NK-92 (cell line): ENCODE data around the gene EIF5B.
"Not testable (repeated sequence)": the region's sequence is repeated elsewhere in the genome, so short reads cannot be mapped to it uniquely, and the experiment has no call there.

Source experiments
- DNase-seq: peaks from one replicate; lab custom pipeline; 2025; ENCODE audit not compliant: unreplicated experiment; lab: John Stamatoyannopoulos, UW

EIF5B gene

DNA sequence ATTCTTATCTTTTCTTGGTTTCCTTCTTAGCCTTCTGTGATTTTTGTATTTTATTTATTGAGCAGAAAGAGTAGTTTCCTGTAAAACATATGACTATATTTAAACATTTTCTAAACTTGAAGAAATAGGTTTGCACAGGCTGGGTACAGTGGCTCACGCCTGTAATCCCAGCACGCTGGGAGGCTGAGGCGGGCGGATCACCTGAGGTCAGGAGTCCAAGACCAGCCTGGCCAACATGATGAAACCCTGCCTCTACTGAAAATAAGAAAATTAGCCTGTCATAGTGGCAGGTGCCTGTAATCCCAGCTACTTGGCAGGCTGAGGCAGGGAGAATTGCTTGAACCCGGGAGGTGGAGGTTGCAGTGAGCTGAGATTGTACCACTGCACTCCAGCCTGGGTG lies 31.7 kb downstream of the EIF5B start:
- not testable (repeated sequence) for DNase-seq

GRCh38 chr2:99373144-99373543 lies 36.0 kb downstream of the EIF5B start:
- no peak for DNase-seq

DNA sequence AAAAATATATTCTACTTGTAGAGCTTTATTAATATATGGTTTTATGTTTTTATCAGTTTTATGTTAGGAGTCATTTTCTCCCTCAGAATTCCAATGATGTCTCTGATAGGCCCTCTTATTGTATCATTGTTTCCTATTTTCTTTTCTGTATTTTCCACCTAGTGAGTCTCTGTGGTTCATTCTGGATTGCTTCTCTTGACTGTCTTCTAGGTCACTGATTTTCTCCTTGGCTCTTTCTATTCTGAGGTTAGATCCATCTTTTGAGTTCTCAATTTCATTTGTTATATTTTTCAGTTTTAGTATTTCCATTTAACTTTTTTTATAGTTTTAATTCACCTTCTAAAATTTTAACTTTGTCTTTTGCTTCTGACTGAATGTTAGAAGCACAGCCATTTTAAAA lies 37.6 kb downstream of the EIF5B start:
- DNase-seq: no peak

DNA sequence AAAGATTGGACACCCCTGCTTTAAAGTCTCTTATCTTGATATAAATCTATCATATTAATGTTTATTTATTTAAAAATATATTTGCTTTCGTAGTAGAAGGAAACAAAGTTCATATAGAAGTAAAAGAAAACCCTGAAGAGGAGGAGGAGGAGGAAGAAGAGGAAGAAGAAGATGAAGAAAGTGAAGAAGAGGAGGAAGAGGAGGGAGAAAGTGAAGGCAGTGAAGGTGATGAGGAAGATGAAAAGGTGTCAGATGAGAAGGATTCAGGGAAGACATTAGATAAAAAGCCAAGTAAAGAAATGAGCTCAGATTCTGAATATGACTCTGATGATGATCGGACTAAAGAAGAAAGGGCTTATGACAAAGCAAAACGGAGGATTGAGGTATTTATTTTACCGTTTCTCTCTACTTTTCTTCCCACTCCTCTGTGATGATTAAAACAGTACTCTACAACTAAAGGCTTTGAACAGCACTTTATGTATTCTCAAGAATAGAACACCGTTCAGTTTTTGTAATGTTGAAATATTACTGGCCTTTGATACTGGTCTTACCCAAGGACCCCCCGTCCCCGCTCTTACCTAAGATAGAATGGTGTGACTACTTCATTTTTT lies 39.2 kb downstream of the EIF5B start:
- DNase-seq: no peak

GRCh38 chr2:99377879-99378278 lies 40.7 kb downstream of the EIF5B start:
- DNase-seq: no peak

DNA sequence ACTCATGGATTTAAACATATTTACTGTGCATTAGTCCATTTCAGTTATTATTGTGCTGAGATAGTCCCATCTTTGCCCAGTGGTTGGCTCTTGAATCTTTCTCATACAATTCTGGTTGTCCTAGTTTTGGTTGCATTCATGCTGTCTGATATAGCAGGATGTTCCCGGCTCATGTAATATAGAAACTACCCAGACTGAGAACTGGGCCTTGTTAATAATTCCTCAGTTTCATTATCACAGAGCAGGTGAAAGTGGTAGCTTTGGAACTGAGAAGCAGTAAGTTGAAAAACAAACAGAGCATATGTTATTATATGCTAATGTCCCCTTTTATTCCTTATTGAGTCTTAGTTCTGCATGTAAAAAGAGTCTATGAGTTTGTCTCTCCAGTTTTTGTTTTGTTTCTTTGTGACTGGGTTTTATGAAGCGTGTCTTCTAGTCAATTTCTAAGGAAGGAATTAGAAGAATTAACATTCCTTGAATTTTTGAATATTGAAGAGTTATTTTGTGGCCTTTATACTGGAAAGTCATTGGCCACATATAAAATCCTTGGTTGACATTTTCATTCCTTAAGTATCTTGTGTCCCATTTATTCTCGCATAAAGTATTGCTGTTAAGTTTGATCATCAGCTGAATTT lies 43.3 kb downstream of the EIF5B start:
- DNase-seq: no peak

GRCh38 chr2:99382143-99382542 lies 45.0 kb downstream of the EIF5B start:
- no peak for DNase-seq

GRCh38 chr2:99386011-99386410 lies 48.8 kb downstream of the EIF5B start:
- no peak for DNase-seq

DNA sequence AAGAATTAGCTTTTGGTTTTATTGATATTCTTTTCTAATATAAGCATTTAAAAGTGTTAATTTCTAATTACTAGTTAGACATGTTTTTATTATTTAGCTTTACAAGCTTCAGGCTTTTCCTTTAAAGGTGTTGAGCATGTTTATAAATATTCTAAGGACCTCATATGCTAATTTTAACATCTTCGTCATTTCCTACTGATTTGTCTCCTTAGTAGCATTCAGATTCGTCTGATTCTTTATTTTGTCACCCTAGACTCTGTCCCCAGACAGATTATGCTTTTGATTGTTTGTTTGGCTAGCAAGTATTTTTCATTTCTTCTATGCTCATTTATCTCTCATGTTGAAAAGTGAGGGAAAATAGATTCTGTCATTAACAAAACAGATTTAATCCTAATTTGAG lies 51.7 kb downstream of the EIF5B start:
- DNase-seq: no peak

- no peak for DNase-seq
Observed at GRCh38 chr2:99389371-99389770, 52.2 kb downstream of the EIF5B start.

- no peak for DNase-seq
Observed at GRCh38 chr2:99389946-99390345, 52.8 kb downstream of the EIF5B start.

DNA sequence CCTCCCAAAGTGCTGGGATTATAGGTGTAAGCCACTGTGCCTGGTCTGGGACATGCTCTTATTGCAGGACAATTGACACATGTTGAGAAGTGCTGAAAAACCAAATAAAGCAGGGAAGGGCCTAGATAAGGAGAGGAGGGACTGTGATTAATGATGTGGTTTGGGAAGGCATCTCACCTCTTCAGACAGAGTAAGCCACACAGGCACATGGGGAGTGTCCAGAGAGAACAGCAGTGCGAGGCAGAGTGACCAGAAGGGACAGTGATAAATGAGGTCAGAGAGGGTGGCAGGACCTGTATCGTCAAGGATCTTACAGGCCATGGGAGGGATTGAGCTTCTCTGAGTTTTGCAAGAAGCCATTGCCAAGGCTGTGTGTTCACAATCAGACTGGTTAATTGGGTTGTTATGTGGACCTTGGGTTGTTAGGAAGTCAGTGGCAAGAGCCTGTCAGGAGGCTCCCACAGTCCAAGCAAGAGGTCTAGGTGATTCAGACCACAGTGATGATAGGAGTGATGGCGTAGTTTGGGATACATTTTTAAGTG lies 58.5 kb downstream of the EIF5B start:
- DNase-seq: no peak

DNA sequence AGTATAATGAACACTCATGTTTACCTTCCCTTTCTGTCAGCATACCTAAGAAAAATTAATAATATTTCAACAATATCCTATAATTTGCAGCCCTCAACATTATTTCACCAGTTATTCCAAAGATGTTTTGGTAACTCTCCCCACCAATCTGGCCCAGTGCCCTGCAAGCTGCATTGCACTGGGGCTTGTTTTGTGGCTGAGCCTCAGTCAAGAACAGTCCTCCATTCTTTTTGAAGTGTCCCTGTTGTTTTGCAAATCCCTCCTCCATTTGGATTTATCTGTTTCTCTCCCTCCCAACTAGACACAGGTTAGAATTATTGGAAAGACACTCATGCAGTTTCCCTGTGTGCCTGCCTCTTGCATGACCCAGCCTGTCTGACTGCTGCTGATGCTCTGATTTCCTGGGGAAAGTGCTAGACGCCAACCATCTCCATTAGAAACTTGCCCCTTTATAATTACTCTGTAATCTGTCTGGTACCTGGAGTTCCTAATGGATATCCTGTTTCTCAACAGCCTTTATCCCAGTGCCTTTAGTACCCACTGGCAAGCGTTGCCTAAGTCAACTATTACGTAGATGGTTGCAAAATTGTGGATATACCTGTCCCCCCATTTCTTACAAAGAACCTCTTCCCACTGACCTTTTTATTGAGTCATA lies 60.2 kb downstream of the EIF5B start:
- no peak for DNase-seq

GRCh38 chr2:99398303-99398702 lies 61.1 kb downstream of the EIF5B start:
- no peak for DNase-seq

- no peak for DNase-seq
Observed at GRCh38 chr2:99399063-99399462, 61.9 kb downstream of the EIF5B start.

GRCh38 chr2:99399795-99400194 lies 62.6 kb downstream of the EIF5B start:
- no peak for DNase-seq

GRCh38 chr2:99401841-99402240 lies 64.7 kb downstream of the EIF5B start:
- no peak for DNase-seq

DNA sequence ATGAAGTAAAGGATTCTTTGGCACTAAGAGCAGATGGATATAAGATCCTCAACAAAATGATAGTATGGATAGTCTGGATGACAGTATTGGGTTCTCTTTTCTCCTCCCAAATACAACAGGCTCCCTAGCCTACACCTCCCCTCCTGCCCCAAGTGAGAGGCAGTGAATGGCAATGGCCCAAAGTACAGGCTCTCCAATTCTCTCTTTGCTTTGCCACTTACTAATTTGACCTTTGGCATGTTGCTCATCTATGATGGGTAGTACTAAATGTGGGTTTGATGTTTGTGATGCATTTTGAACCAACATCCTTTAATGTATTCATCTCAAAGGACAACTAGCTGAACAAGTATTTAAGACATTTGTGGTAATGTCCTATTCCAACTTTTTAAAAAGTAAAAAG lies 65.9 kb downstream of the EIF5B start:
- no peak for DNase-seq

DNA sequence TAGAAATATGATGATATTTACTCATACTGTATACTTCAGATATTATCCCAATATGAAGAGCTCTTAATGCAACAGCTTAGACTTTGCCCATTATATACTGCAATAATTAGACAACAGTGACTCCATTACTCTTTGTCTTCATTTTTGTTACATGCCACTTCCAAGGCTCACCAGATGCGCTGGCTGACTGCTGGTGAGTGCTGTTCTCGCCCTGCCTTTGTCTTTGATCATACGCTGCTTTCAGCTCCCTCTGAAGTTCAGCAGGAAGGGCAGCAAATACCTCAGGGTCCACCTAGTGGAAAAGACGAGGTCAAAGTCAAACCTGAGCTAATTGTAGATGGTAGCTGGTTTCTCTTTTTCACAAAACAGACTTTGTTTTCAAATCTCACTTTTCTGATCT lies 66.3 kb downstream of the EIF5B start:
- DNase-seq: no peak

DNA sequence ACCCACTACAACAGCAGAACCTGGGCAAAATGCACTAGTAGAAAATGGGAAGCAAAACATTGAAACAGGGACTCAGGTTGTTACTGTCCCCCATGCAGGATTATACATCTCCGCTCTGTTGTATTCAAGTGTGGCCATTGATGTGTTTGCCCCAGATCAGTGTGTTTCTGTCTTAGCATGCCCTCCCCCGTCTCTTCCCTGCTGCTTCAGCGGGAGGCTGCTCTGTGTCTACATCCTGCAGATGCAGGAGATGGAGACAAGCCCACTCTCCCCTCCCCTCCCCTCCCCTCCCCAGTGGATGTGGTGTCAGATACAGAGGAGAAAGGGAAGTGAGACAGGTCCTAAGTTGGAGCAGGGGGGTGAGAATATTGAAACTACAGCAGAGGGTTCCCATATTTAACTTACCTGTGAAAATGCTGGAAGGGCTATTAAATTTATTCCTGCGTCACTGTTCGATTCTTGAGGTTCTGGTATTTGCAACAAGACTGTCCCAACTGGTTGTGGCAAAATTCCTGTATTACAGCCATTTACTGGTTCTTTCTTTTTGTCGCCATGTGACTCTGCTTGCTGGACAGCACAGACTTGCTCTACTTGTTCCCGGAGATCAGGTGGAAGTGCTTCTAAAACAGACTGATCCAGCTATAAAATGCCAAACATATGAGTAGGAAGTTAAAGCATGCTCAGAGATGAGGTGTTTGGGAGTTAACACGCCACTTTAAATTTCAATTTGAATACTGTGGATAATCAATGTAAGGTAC lies 67.0 kb downstream of the EIF5B start:
- no peak for DNase-seq

GRCh38 chr2:99404797-99405669 lies 67.8 kb downstream of the EIF5B start:
- DNase-seq: no peak
